Stimulated activated CD8-positive, alpha-beta memory T cell treated with anti-CD3 and anti-CD28 coated beads, Interleukin-12 subunit alpha, Interleukin-12 subunit beta, amount 100 ng/mL, for 24 hours (primary cell): ENCODE measurements around the gene OR4K5.
"Not testable (repeated sequence)": the region's sequence is repeated elsewhere in the genome, so short reads cannot be mapped to it uniquely, and the experiment has no call there.

Experiments used
- DNase-seq: peaks from one replicate; pipeline ENCODE4 v3.0.0-alpha.2; 2020; ENCODE audit errors: extremely low read depth

Gene OR4K5

GRCh38 chr14:19920021-19920657 is at the start of gene OR4K5:
OR4K5 (plus strand) TSS chr14:19920607; CDS start chr14:19920607, 0 bp downstream.
- DNase-seq: no peak

- no peak for DNase-seq
Observed at GRCh38 chr14:19873178-19873577, 47.2 kb upstream of the OR4K5 start.

GRCh38 chr14:19874842-19875241 is 45.6 kb upstream of the OR4K5 start, which contains the start of gene OR4K2:
OR4K2 (plus strand) TSS chr14:19875142; CDS start chr14:19876268, 1,126 bp downstream.
- DNase-seq: no peak

GRCh38 chr14:19878029-19878642 is 42.3 kb upstream of the OR4K5 start:
- no peak for DNase-seq

- DNase-seq: no peak
Observed at GRCh38 chr14:19895282-19895681, 25.1 kb upstream of the OR4K5 start.

GRCh38 chr14:19900999-19901398 is 19.4 kb upstream of the OR4K5 start:
- DNase-seq: no peak

GRCh38 chr14:19902409-19902808 is 18.0 kb upstream of the OR4K5 start:
- no peak for DNase-seq

- no peak for DNase-seq
Observed at GRCh38 chr14:19906665-19907064, 13.7 kb upstream of the OR4K5 start.

- no peak for DNase-seq
Observed at GRCh38 chr14:19911114-19911513, 9.3 kb upstream of the OR4K5 start.

- no peak for DNase-seq
Observed at GRCh38 chr14:19917243-19917642, 3.2 kb upstream of the OR4K5 start.

GRCh38 chr14:19917955-19918518 is 2.4 kb upstream of the OR4K5 start:
- no peak for DNase-seq

GRCh38 chr14:19918553-19919264 is 1.7 kb upstream of the OR4K5 start:
- DNase-seq: no peak

- no peak for DNase-seq
Observed at GRCh38 chr14:19930617-19931016, 10.2 kb downstream of the OR4K5 start, which contains the start of gene OR4K1. OR4K1 (plus strand) TSS chr14:19930917; CDS start chr14:19935667, 4,750 bp downstream.

GRCh38 chr14:19941668-19942067 is 21.3 kb downstream of the OR4K5 start:
- no peak for DNase-seq

- no peak for DNase-seq
Observed at GRCh38 chr14:19947413-19948090, 27.1 kb downstream of the OR4K5 start.

- DNase-seq: no peak
Observed at GRCh38 chr14:19949218-19949617, 28.8 kb downstream of the OR4K5 start.

GRCh38 chr14:19969735-19970134 is 49.3 kb downstream of the OR4K5 start:
- DNase-seq: not testable (repeated sequence)
